Activated T-cell treated with anti-CD3 and anti-CD28 coated beads, Interleukin-2, amount 50 U/mL, for 72 hours (primary cell): ENCODE measurements around the gene RESP18. TPM values are rescaled to one million over a fixed set of nuclear protein-coding genes. Genes with fewer than 3 reads are reported as not detected.
"Not testable (repeated sequence)": the region's sequence is repeated elsewhere in the genome, so short reads cannot be mapped to it uniquely, and the experiment has no call there.

ENCODE experiments used
- ATAC-seq, 2 donors: fragments of 150-1000 bp; cut with Tn5 transposase; replicated peaks in 1 of 2; 2 replicates each; pipeline ENCODE4 v1.10.0; 2021; ENCODE audit warnings: moderate library complexity in 2 of 2, mild to moderate bottlenecking in 1 of 2
- DNase-seq, 2 donors: peaks; one replicate each; pipeline ENCODE4 v3.0.0; 2021 to 2022; ENCODE audit warnings: mixed read lengths in 1 of 2
- H3K27ac Mint-ChIP-seq: one replicate; pipeline ENCODE4 v1.8.0; 2022; ENCODE audit warnings: mild to moderate bottlenecking, moderate library complexity, mixed read lengths
- H3K27me3 Mint-ChIP-seq: one replicate; pipeline ENCODE4 v1.8.0; 2022; ENCODE audit warnings: low read depth, mixed read lengths
- H3K36me3 Mint-ChIP-seq, 2 donors: one replicate each; pipeline ENCODE4 v1.8.0; 2022; ENCODE audit warnings: mixed read lengths in 2 of 2, mild to moderate bottlenecking in 1 of 2; ENCODE audit not compliant: insufficient read depth in 2 of 2
- H3K4me1 Mint-ChIP-seq: one replicate; pipeline ENCODE4 v1.8.0; 2022; ENCODE audit warnings: low read depth, mixed read lengths
- H3K4me3 Mint-ChIP-seq, 2 donors: one replicate each; pipeline ENCODE4 v1.8.0; 2022; ENCODE audit warnings: mild to moderate bottlenecking in 2 of 2, mixed read lengths in 2 of 2, moderate library complexity in 2 of 2
- H3K9me3 Mint-ChIP-seq, 2 donors: one replicate each; pipeline ENCODE4 v1.8.0; 2022; ENCODE audit warnings: mixed read lengths in 2 of 2
- total RNA-seq, 2 donors: library from RNA; stranded (reverse); gene quantifications; one replicate each; pipeline ENCODE4 v1.2.3, GENCODE V29; 2022

The RESP18 gene
- total RNA-seq, 2 donors from 2014 or later, result not detected

- Mint-ChIP-seq H3K4me3 (no peak overlapping the region), H3K4me1 (no peaks in the 10 kb centered on the region), H3K9me3 (no peaks in the 10 kb centered on the region), H3K36me3 (no peaks in the 10 kb centered on the region), H3K27me3 (peaks cover 33% of the 10 kb centered on the region), H3K27ac (no peak overlapping the region)
- ATAC-seq (no peak), DNase-seq (no peak)
Observed at GRCh38 chr2:219350710-219351221, 18.2 kb upstream of the RESP18 start.

- Mint-ChIP-seq H3K4me1 (no peaks in the 10 kb centered on the region), H3K27me3 (peaks cover 32% of the 10 kb centered on the region), H3K4me3 (no peak overlapping the region), H3K9me3 (no peaks in the 10 kb centered on the region), H3K36me3 (no peaks in the 10 kb centered on the region), H3K27ac (no peak overlapping the region)
- no peak for DNase-seq
- no peak for ATAC-seq
Observed at GRCh38 chr2:219350215-219350614, 17.7 kb upstream of the RESP18 start.

GRCh38 chr2:219344751-219345430 lies 12.3 kb upstream of the RESP18 start:
- Mint-ChIP-seq H3K36me3 (no peaks in the 10 kb centered on the region), H3K4me3 (no peak overlapping the region), H3K27ac (no peak overlapping the region), H3K9me3 (no peaks in the 10 kb centered on the region), H3K27me3 (peaks cover 22% of the 10 kb centered on the region), H3K4me1 (no peaks in the 10 kb centered on the region)
- ATAC-seq (no peak), DNase-seq (no peak)

GRCh38 chr2:219335373-219335786 lies 2.8 kb upstream of the RESP18 start:
- Mint-ChIP-seq H3K9me3 (peaks cover 4 to 6% of the 10 kb centered on the region in 2 donors), H3K4me1 (no peaks in the 10 kb centered on the region), H3K27me3 (peaks cover 51% of the 10 kb centered on the region), H3K4me3 (no peak overlapping the region), H3K27ac (no peak overlapping the region), H3K36me3 (peaks cover 5 to 6% of the 10 kb centered on the region in 2 donors)
- ATAC-seq (no peak), DNase-seq (no peak)

- peaks cover 5 to 6% of the 10 kb centered on the region in 2 donors for H3K36me3 Mint-ChIP-seq
Observed at GRCh38 chr2:219334076-219334475, 1.5 kb upstream of the RESP18 start.

GRCh38 chr2:219331560-219332213 lies 857 bp downstream of the RESP18 start:
- Mint-ChIP-seq H3K27ac (no peak overlapping the region), H3K4me3 (no peak overlapping the region), H3K9me3 (peaks cover 4 to 6% of the 10 kb centered on the region in 2 donors), H3K36me3 (peaks cover 4 to 6% of the 10 kb centered on the region in 2 donors), H3K4me1 (no peaks in the 10 kb centered on the region), H3K27me3 (peaks cover 67% of the 10 kb centered on the region)
- peak; percentile 22 to 26 for DNase-seq
- no peak for ATAC-seq

More at GRCh38 chr2:219334076-219334475, 1.5 kb upstream of the RESP18 start:
- H3K27ac Mint-ChIP-seq, result no peak overlapping the region
- H3K9me3 Mint-ChIP-seq, result peaks cover 4 to 6% of the 10 kb centered on the region in 2 donors
- DNase-seq, result no peak
- H3K4me1 Mint-ChIP-seq, result no peaks in the 10 kb centered on the region
- no peak for ATAC-seq
- no peak overlapping the region for H3K4me3 Mint-ChIP-seq
- H3K27me3 Mint-ChIP-seq, result peaks cover 58% of the 10 kb centered on the region

GRCh38 chr2:219327719-219328118 lies 4.8 kb downstream of the RESP18 start:
- Mint-ChIP-seq H3K27me3 (peaks cover 42% of the 10 kb centered on the region), H3K36me3 (peaks cover 3% of the 10 kb centered on the region in 2 donors)

GRCh38 chr2:219325657-219326315 lies 6.8 kb downstream of the RESP18 start:
- Mint-ChIP-seq H3K4me1 (no peaks in the 10 kb centered on the region), H3K27me3 (peaks cover 29% of the 10 kb centered on the region), H3K36me3 (no peaks in the 10 kb centered on the region), H3K27ac (no peak overlapping the region), H3K9me3 (no peaks in the 10 kb centered on the region), H3K4me3 (no peak overlapping the region)
- ATAC-seq (no peak), DNase-seq (no peak)

More at GRCh38 chr2:219327719-219328118, 4.8 kb downstream of the RESP18 start:
- H3K9me3 Mint-ChIP-seq, result peaks cover 2 to 4% of the 10 kb centered on the region in 2 donors
- no peak overlapping the region for H3K27ac Mint-ChIP-seq
- H3K4me3 Mint-ChIP-seq, result no peak overlapping the region
- ATAC-seq, result no peak
- no peak for DNase-seq
- H3K4me1 Mint-ChIP-seq, result no peaks in the 10 kb centered on the region

- no peaks in the 10 kb centered on the region for H3K4me1 Mint-ChIP-seq
- H3K36me3 Mint-ChIP-seq, result no peaks in the 10 kb centered on the region
- no peak overlapping the region for H3K27ac Mint-ChIP-seq
- H3K9me3 Mint-ChIP-seq, result no peaks in the 10 kb centered on the region
- H3K4me3 Mint-ChIP-seq, result no peak overlapping the region
- DNase-seq (no peak), ATAC-seq (no peak)
- H3K27me3 Mint-ChIP-seq, result peaks cover 26% of the 10 kb centered on the region
Observed at GRCh38 chr2:219325136-219325535, 7.4 kb downstream of the RESP18 start.

GRCh38 chr2:219323434-219323833 lies 9.1 kb downstream of the RESP18 start:
- Mint-ChIP-seq H3K4me1 (no peaks in the 10 kb centered on the region), H3K36me3 (no peaks in the 10 kb centered on the region), H3K27ac (no peak overlapping the region), H3K27me3 (peaks cover 18% of the 10 kb centered on the region), H3K9me3 (no peaks in the 10 kb centered on the region), H3K4me3 (no peak overlapping the region)
- ATAC-seq (no peak), DNase-seq (no peak)

GRCh38 chr2:219314804-219315468 lies 17.6 kb downstream of the RESP18 start:
- no peaks in the 10 kb centered on the region for H3K36me3 Mint-ChIP-seq
- no peaks in the 10 kb centered on the region for H3K9me3 Mint-ChIP-seq
- no peaks in the 10 kb centered on the region for H3K4me1 Mint-ChIP-seq
- H3K4me3 Mint-ChIP-seq, result no peak overlapping the region
- H3K27ac Mint-ChIP-seq, result no peak overlapping the region
- no peak for DNase-seq
- peaks cover 16% of the 10 kb centered on the region for H3K27me3 Mint-ChIP-seq
- no peak for ATAC-seq

- H3K36me3 Mint-ChIP-seq, H3K9me3 Mint-ChIP-seq, DNase-seq, H3K27ac Mint-ChIP-seq, H3K4me1 Mint-ChIP-seq, ATAC-seq, H3K4me3 Mint-ChIP-seq: not testable (repeated sequence)
- peaks cover 24% of the 10 kb centered on the region for H3K27me3 Mint-ChIP-seq
Observed at GRCh38 chr2:219312683-219313263, 19.8 kb downstream of the RESP18 start.
